H1 (cell line): ENCODE data around the gene KAT8. TPM values are rescaled to one million over a fixed set of nuclear protein-coding genes. Genes with fewer than 3 reads are reported as not detected.

Experiments used
- CTCF ChIA-PET: fragments of 300-600 bp; sonication (Branson Sonifier 250); formaldehyde crosslinking; loops from one replicate; lab custom pipeline; 2021; ENCODE audit not compliant: partially characterized antibody; lab: Charles Lee
- POLR2A ChIA-PET: fragments of 300-600 bp; sonication (Branson Sonifier 250); formaldehyde crosslinking; loops from one replicate; lab custom pipeline; 2021; ENCODE audit warnings: inconsistent platforms; ENCODE audit not compliant: partially characterized antibody; lab: Charles Lee
- DNase-seq, 2 experiments: peaks; one replicate each; pipeline versions ENCODE4 v3.0.0 to v3.0.0-alpha.2; 2010 to 2022; ENCODE audit warnings: low spot score in 2 of 2, low read depth in 1 of 2, mixed read lengths in 1 of 2
- FAIRE-seq: peaks from 2 replicates; lab custom pipeline; 2011; peaks lifted over from hg19 to GRCh38; lab: Jason Lieb, UNC
- H2AFZ ChIP-seq: 2 replicates; pipeline ENCODE4 v1.8.1; 2012; ENCODE audit warnings: low read length, inconsistent platforms
- H2AK5ac ChIP-seq: 2 replicates; pipeline ENCODE4 v1.6.1; 2013; ENCODE audit warnings: low read depth, low read length
- H2BK120ac ChIP-seq: replicated peaks from 2 replicates; pipeline ENCODE3; 2013; ENCODE audit warnings: low read depth, low read length, inconsistent platforms
- H2BK12ac ChIP-seq: 2 replicates; pipeline ENCODE4 v1.6.1; 2013; ENCODE audit warnings: low read depth, low read length
- H2BK15ac ChIP-seq: 2 replicates; pipeline ENCODE4 v1.6.1; 2013; ENCODE audit warnings: low read length
- H2BK20ac ChIP-seq: 2 replicates; pipeline ENCODE4 v1.6.1; 2013; ENCODE audit warnings: low read length
- H2BK5ac ChIP-seq: 2 replicates; pipeline ENCODE4 v1.6.1; 2013; ENCODE audit warnings: low read depth, low read length
- H3K14ac ChIP-seq: 2 replicates; pipeline ENCODE4 v1.6.1; 2013; ENCODE audit warnings: inconsistent platforms; ENCODE audit not compliant: insufficient read length
- H3K18ac ChIP-seq: 2 replicates; pipeline ENCODE4 v1.6.1; 2013; ENCODE audit warnings: low read length; ENCODE audit errors: extremely low read depth
- H3K23ac ChIP-seq: 2 replicates; pipeline ENCODE4 v1.6.1; 2013; ENCODE audit warnings: inconsistent platforms; ENCODE audit not compliant: insufficient read length
- H3K23me2 ChIP-seq: 2 replicates; pipeline ENCODE4 v1.6.1; 2013; ENCODE audit warnings: low read depth, low read length
- H3K27ac ChIP-seq: 2 replicates; pipeline ENCODE4 v1.6.1; 2011; ENCODE audit warnings: low read depth, low read length, inconsistent platforms
- H3K27me3 ChIP-seq, 4 experiments: replicated peaks in 1 of 4; 1 replicate in 1 of 4; 2 replicates in 3 of 4; pipeline versions ENCODE4 v1.6.1 to v1.8.1; 2011 to 2013; ENCODE audit warnings: low read length in 3 of 4, mild to moderate bottlenecking in 3 of 4, inconsistent platforms in 2 of 4, mixed read lengths in 2 of 4, moderate library complexity in 1 of 4; ENCODE audit not compliant: control insufficient read depth in 3 of 4, insufficient read depth in 3 of 4; ENCODE audit errors: extremely low read depth in 1 of 4
- H3K36me3 ChIP-seq, 4 experiments: 2 replicates each; pipeline versions ENCODE4 v1.6.1 to v1.8.1; 2011 to 2013; ENCODE audit warnings: mild to moderate bottlenecking in 4 of 4, low read length in 3 of 4, moderate library complexity in 2 of 4, control low read depth in 1 of 4, inconsistent platforms in 1 of 4; ENCODE audit not compliant: insufficient read depth in 4 of 4, control insufficient read depth in 2 of 4
- H3K4ac ChIP-seq: replicated peaks from 2 replicates; pipeline ENCODE3; 2013; ENCODE audit warnings: low read length, low read depth, mixed read lengths, inconsistent platforms; ENCODE audit not compliant: insufficient read length
- H3K4me1 ChIP-seq, 4 experiments: replicated peaks in 1 of 4; 1 replicate in 1 of 4; 2 replicates in 3 of 4; pipeline versions ENCODE4 v1.6.1 to v1.8.1; 2011 to 2013; ENCODE audit warnings: low read length in 3 of 4, inconsistent platforms in 2 of 4, mixed read lengths in 1 of 4; ENCODE audit not compliant: insufficient read depth in 4 of 4, control insufficient read depth in 3 of 4
- H3K4me2 ChIP-seq, 2 experiments: 2 replicates each; pipeline versions ENCODE4 v1.6.1 to v1.8.1; 2011 to 2013; ENCODE audit warnings: low read depth in 2 of 2, low read length in 2 of 2, control low read depth in 1 of 2, inconsistent platforms in 1 of 2, mild to moderate bottlenecking in 1 of 2; ENCODE audit not compliant: insufficient read depth in 1 of 2
- H3K4me3 ChIP-seq, 4 experiments: fragments of 200-600, 300-600 bp in 1 of 4; sonication (generic), shearing (Covaris generic), sonication (Bioruptor Twin) in 1 of 4; 2 replicates each; pipeline versions ENCODE4 v1.5.1 to v1.8.1; 2011 to 2016; ENCODE audit warnings: low read length in 4 of 4, low read depth in 3 of 4, control low read depth in 2 of 4, inconsistent platforms in 2 of 4, mild to moderate bottlenecking in 2 of 4, mixed read lengths in 1 of 4, moderate library complexity in 1 of 4; ENCODE audit not compliant: insufficient read depth in 2 of 4; ENCODE audit errors: extremely low read depth in 1 of 4
- H3K56ac ChIP-seq: replicated peaks from 2 replicates; pipeline ENCODE3; 2013; ENCODE audit warnings: low read depth, mild to moderate bottlenecking, mixed read lengths, low read length, inconsistent platforms; ENCODE audit not compliant: insufficient read length
- H3K79me1 ChIP-seq: 2 replicates; pipeline ENCODE4 v1.6.1; 2013; ENCODE audit warnings: low read depth, low read length, control low read depth
- H3K79me2 ChIP-seq, 2 experiments: 2 replicates each; pipeline versions ENCODE4 v1.6.1 to v1.8.1; 2012 to 2013; ENCODE audit warnings: low read length in 2 of 2, mild to moderate bottlenecking in 2 of 2, inconsistent platforms in 1 of 2; ENCODE audit not compliant: insufficient read depth in 2 of 2, control insufficient read depth in 1 of 2
- H3K9ac ChIP-seq, 4 experiments: replicated peaks in 1 of 4; 1 replicate in 1 of 4; 2 replicates in 3 of 4; pipeline versions ENCODE4 v1.6.1 to v1.8.1; 2011 to 2013; ENCODE audit warnings: low read depth in 3 of 4, low read length in 3 of 4, control low read depth in 2 of 4, mild to moderate bottlenecking in 2 of 4, moderate library complexity in 2 of 4, inconsistent platforms in 1 of 4; ENCODE audit errors: extremely low read depth in 1 of 4
- H3K9me3 ChIP-seq, 2 experiments: 2 replicates each; pipeline versions ENCODE4 v1.6.1 to v1.8.1; 2012 to 2013; ENCODE audit warnings: mild to moderate bottlenecking in 2 of 2, moderate library complexity in 2 of 2, control low read depth in 1 of 2, inconsistent platforms in 1 of 2, low read depth in 1 of 2, low read length in 1 of 2, mixed read lengths in 1 of 2; ENCODE audit not compliant: insufficient read depth in 2 of 2
- H4K20me1 ChIP-seq, 2 experiments: replicated peaks in 1 of 2; 2 replicates each; pipeline versions ENCODE3 to v1.8.1; 2011 to 2013; ENCODE audit warnings: inconsistent platforms in 2 of 2, low read length in 2 of 2, mild to moderate bottlenecking in 1 of 2; ENCODE audit not compliant: insufficient read depth in 2 of 2, control insufficient read depth in 1 of 2
- H4K5ac ChIP-seq: 2 replicates; pipeline ENCODE4 v1.6.1; 2013; ENCODE audit warnings: low read length, low read depth, mixed read lengths, inconsistent platforms; ENCODE audit not compliant: insufficient read length
- H4K8ac ChIP-seq: 2 replicates; pipeline ENCODE4 v1.8.0; 2013; ENCODE audit warnings: mild to moderate bottlenecking, moderate library complexity, low read length, inconsistent platforms; ENCODE audit not compliant: insufficient read depth; ENCODE audit errors: extremely low read depth
- H4K91ac ChIP-seq: replicated peaks from 2 replicates; pipeline ENCODE3; 2013; ENCODE audit warnings: low read length, mixed read lengths, inconsistent platforms; ENCODE audit not compliant: insufficient read length
- HDAC6 ChIP-seq: IDR thresholded peaks from one replicate; pipeline ENCODE4 v1.7.1; 2012; ENCODE audit warnings: low read depth, mild to moderate bottlenecking, inconsistent platforms, low read length, moderate library complexity
- NANOG ChIP-seq: IDR thresholded peaks from 2 replicates; pipeline ENCODE4 v1.6.1; 2011; ENCODE audit warnings: low read length, low read depth, mild to moderate bottlenecking, inconsistent platforms; ENCODE audit not compliant: insufficient read depth, poor library complexity, severe bottlenecking
- SIX5 ChIP-seq: IDR thresholded peaks from 2 replicates; pipeline ENCODE4 v1.6.1; 2011; ENCODE audit warnings: mild to moderate bottlenecking, low read depth, low read length
- SUZ12 ChIP-seq: fragments of 200-600 bp; sonication (generic); IDR thresholded peaks from 2 replicates; pipeline ENCODE4 v1.6.1; 2012; ENCODE audit warnings: mild to moderate bottlenecking, inconsistent platforms, low read length, moderate library complexity, mixed read lengths
- TEAD4 ChIP-seq: IDR thresholded peaks from 2 replicates; pipeline ENCODE4 v1.6.1; 2012; ENCODE audit warnings: low read depth, low read length, inconsistent platforms, mixed read lengths
- WGBS, 2 experiments: shearing (Covaris generic) in 1 of 2; methylation state at CpG; one replicate each; pipeline versions ENCODE4 v1.1.6 to v1.1.7; 2013 to 2015; ENCODE audit warnings: low lambda C conversion rate in 2 of 2, mixed read lengths in 2 of 2, inconsistent platforms in 1 of 2, low coverage in 1 of 2, missing lambda C conversion rate in 1 of 2; ENCODE audit not compliant: insufficient replicate concordance in 2 of 2, insufficient coverage in 1 of 2, insufficient read length in 1 of 2; ENCODE audit errors: extremely low coverage in 1 of 2, missing lambda C conversion rate in 1 of 2; 5-methylcytosine and 5-hydroxymethylcytosine counted together
- polyA plus RNA-seq, 7 experiments: library from polyadenylated mRNA; depleted of rRNA in 3 of 7; stranded (reverse) in 5 of 7; unstranded in 2 of 7; fragments of >200 nt in 5 of 7; fragments of 200-250 nt in 2 of 7; gene quantifications; 1 replicate in 5 of 7; 2 replicates in 1 of 7; 4 replicates in 1 of 7; pipeline versions ENCODE4 v1.2.1 to v1.2.3, GENCODE V29; 2011 to 2013; ENCODE audit warnings: missing spikeins in 2 of 7, mixed read lengths in 2 of 7
- total RNA-seq: library from RNA; stranded (reverse); fragmentation: NEBNext Ultra II Directional; extraction: Animal tissue kit (Norgen Biotek cat#: 25700); gene quantifications from 2 replicates; pipeline ENCODE4 v1.2.1, GENCODE V29; 2021
- TF ChIP-seq, protein P1 (sequence below): IDR thresholded peaks from 2 replicates; pipeline ENCODE4 v1.6.1; 2011; ENCODE audit warnings: low read depth, mild to moderate bottlenecking, low read length; ENCODE audit not compliant: insufficient read depth
- TF ChIP-seq, protein P2 (sequence below), 3 experiments: IDR thresholded peaks; 1 replicate in 2 of 3; 2 replicates in 1 of 3; pipeline versions ENCODE4 v1.5.1 to v1.6.1; 2011; ENCODE audit warnings: low read length in 3 of 3, mild to moderate bottlenecking in 3 of 3, inconsistent platforms in 2 of 3, low read depth in 1 of 3, moderate library complexity in 1 of 3; ENCODE audit not compliant: insufficient read depth in 1 of 3; ENCODE audit errors: control extremely low read depth in 1 of 3
- TF ChIP-seq, protein P3 (sequence below): IDR thresholded peaks from 2 replicates; pipeline ENCODE4 v1.6.1; 2012; ENCODE audit warnings: inconsistent platforms

The KAT8 gene
- total and polyA plus RNA-seq, 2 of the 8 experiments (the other 6 are each of a cell fraction or from before 2014, with no cell fraction given): 52.6 to 61.6 TPM

DNA sequence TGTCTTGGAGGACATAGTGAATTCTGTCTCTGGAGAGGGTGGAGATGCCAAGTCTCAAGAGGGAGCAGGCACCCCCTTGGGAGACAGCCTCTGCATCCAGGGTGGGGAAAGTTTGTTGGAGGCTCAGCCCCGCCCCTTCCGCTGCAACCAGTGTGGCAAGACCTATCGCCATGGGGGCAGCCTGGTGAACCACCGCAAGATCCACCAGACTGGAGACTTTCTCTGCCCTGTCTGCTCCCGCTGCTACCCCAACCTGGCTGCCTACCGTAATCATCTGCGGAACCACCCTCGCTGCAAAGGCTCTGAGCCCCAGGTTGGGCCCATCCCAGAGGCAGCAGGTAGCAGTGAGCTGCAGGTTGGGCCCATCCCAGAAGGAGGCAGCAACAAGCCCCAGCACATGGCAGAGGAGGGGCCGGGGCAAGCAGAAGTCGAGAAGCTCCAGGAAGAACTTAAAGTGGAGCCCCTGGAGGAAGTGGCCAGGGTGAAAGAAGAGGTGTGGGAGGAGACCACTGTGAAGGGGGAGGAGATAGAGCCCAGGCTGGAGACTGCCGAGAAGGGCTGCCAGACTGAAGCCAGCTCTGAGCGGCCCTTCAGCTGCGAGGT is 38.0 kb upstream of the KAT8 start:
- Histone ChIP-seq H3K4me1 (no peaks in the 10 kb centered on the region), H3K23me2 (0 out of 2 replicates have a peak, but pooled peaks cover 3% of the 10 kb centered on the region), H3K79me2 (peaks cover 0 to 37% of the 10 kb centered on the region in 2 experiments; a peak in 2 of 4 replicates), H3K14ac (no peak overlapping the region), H2BK12ac (no peak overlapping the region), H2BK5ac (no peak overlapping the region), H4K91ac (no peak overlapping the region), H3K27me3 (no peaks in the 10 kb centered on the region), H3K4me2 (no peak overlapping the region), H2AFZ (no peak overlapping the region), H2BK120ac (no peak overlapping the region), H4K20me1 (peaks cover 9 to 31% of the 10 kb centered on the region in 2 experiments), H3K27ac (no peak overlapping the region), H3K23ac (no peak overlapping the region), H3K4ac (no peak overlapping the region), H3K36me3 (peaks cover 5 to 50% (median 30%) of the 10 kb centered on the region in 4 experiments; a peak in 7 of 8 replicates), H3K9ac (no peak overlapping the region), H3K79me1 (peaks cover 4% of the 10 kb centered on the region; the same call in 1 of the 2 replicates), H2BK15ac (no peak overlapping the region), H3K18ac (no peak overlapping the region), H3K9me3 (no peaks in the 10 kb centered on the region), H4K5ac (no peak overlapping the region), H3K56ac (no peak overlapping the region), H3K4me3 (no peak overlapping the region), H2AK5ac (no peak overlapping the region), H4K8ac (no peak overlapping the region), H2BK20ac (no peak overlapping the region)
- ChIA-PET CTCF (interaction anchor here (0.6 to 2.1 kb wide), 8 partner anchors 10 to 93 kb away, joined by 3 to 14 read pairs (median 4); partner anchors contain the start of gene PRSS53), POLR2A (interaction anchor here (0.5 to 4.9 kb wide), 7 partner anchors 13 to 378 kb away, joined by 3 to 26 read pairs (median 3); partner anchors contain the start of gene VKORC1)
- DNase-seq (no peak), FAIRE-seq (no peak)
- 90% methylated on average over 13 of the region's 13 CpGs; no CpG with 5 or more reads in 1 of the 2 experiments for WGBS, 2 experiments
- TF ChIP-seq NANOG (no peak), HDAC6 (no peak), TEAD4 (no peak), SIX5 (no peak), SUZ12 (no peak)
- TF ChIP-seq, protein P1, sequence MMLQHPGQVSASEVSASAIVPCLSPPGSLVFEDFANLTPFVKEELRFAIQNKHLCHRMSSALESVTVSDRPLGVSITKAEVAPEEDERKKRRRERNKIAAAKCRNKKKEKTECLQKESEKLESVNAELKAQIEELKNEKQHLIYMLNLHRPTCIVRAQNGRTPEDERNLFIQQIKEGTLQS: no peak
- TF ChIP-seq, protein P2, sequence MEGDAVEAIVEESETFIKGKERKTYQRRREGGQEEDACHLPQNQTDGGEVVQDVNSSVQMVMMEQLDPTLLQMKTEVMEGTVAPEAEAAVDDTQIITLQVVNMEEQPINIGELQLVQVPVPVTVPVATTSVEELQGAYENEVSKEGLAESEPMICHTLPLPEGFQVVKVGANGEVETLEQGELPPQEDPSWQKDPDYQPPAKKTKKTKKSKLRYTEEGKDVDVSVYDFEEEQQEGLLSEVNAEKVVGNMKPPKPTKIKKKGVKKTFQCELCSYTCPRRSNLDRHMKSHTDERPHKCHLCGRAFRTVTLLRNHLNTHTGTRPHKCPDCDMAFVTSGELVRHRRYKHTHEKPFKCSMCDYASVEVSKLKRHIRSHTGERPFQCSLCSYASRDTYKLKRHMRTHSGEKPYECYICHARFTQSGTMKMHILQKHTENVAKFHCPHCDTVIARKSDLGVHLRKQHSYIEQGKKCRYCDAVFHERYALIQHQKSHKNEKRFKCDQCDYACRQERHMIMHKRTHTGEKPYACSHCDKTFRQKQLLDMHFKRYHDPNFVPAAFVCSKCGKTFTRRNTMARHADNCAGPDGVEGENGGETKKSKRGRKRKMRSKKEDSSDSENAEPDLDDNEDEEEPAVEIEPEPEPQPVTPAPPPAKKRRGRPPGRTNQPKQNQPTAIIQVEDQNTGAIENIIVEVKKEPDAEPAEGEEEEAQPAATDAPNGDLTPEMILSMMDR (IDR thresholded peaks at IDR 0.05; ENCODE audit: control extremely low read depth in 1 of 3, insufficient read depth in 1 of 3, low read depth in 1 of 3, low read length in 3 of 3): peak in 2 of 3 experiments; percentile 10 to 12; a peak in 1 of 4 replicates
- TF ChIP-seq, protein P3, sequence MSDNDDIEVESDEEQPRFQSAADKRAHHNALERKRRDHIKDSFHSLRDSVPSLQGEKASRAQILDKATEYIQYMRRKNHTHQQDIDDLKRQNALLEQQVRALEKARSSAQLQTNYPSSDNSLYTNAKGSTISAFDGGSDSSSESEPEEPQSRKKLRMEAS: no peak
